HL-60 (cell line): ENCODE data around the gene ESRRB.

Experiments
- GABPA ChIP-seq: IDR thresholded peaks from 2 replicates; pipeline ENCODE4 v1.6.1; 2012; ENCODE audit warnings: low read depth
- TF ChIP-seq, protein P1 (sequence below): IDR thresholded peaks from one replicate; pipeline ENCODE4 v1.5.1; 2011; ENCODE audit warnings: low read length, control low read depth, inconsistent platforms; ENCODE audit not compliant: insufficient read depth

DNA sequence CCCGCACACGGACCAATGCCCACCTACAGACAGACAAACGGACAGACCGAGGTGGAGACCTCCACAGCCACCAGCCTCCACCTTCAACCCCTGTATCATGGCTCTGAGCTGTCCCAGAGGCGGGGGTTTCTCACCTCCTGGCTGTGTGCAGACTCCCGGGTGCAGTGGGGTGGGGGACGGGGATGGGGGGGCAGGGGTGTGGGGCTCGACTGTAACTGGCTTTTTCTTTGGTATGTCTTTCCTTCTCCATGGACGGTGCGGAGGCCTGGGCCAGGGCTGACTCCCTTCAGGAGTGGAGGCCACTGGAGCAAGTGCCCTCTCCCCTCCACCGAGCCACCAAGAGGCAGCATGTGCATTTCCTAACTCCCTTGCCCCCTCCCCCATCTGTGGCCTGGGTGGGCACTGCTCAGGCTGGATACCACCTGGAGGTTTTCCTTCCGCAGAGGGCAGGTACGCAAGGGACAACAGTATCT, 122.6 kb downstream of the ESRRB start:
- TF ChIP-seq, protein P1, sequence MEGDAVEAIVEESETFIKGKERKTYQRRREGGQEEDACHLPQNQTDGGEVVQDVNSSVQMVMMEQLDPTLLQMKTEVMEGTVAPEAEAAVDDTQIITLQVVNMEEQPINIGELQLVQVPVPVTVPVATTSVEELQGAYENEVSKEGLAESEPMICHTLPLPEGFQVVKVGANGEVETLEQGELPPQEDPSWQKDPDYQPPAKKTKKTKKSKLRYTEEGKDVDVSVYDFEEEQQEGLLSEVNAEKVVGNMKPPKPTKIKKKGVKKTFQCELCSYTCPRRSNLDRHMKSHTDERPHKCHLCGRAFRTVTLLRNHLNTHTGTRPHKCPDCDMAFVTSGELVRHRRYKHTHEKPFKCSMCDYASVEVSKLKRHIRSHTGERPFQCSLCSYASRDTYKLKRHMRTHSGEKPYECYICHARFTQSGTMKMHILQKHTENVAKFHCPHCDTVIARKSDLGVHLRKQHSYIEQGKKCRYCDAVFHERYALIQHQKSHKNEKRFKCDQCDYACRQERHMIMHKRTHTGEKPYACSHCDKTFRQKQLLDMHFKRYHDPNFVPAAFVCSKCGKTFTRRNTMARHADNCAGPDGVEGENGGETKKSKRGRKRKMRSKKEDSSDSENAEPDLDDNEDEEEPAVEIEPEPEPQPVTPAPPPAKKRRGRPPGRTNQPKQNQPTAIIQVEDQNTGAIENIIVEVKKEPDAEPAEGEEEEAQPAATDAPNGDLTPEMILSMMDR: no peak
- no peak for TF ChIP-seq GABPA
